ENCODE measurements around the gene COG7.
"Not testable (repeated sequence)": the region's sequence is repeated elsewhere in the genome, so short reads cannot be mapped to it uniquely, and the experiment has no call there.

Gene COG7

GRCh38 chr16:23381702-23382101 lies 71.3 kb downstream of the COG7 start:
- not testable (repeated sequence) for DNase-seq

GRCh38 chr16:23380501-23380951 lies 72.5 kb downstream of the COG7 start:
- DNase-seq, result no peak

- no peak for DNase-seq
Measured at GRCh38 chr16:23379707-23380106, 73.3 kb downstream of the COG7 start.

GRCh38 chr16:23378921-23379320 lies 74.1 kb downstream of the COG7 start:
- no peak for DNase-seq

- DNase-seq, result no peak
Measured at GRCh38 chr16:23378256-23378655, 74.7 kb downstream of the COG7 start.

- DNase-seq, result no peak
Measured at GRCh38 chr16:23377071-23377931, 75.7 kb downstream of the COG7 start.

GRCh38 chr16:23375643-23376042 lies 77.3 kb downstream of the COG7 start:
- no peak for DNase-seq

GRCh38 chr16:23374721-23375510 lies 78.1 kb downstream of the COG7 start:
- DNase-seq, result no peak

GRCh38 chr16:23373436-23374219 lies 79.4 kb downstream of the COG7 start:
- no peak for DNase-seq

- no peak for DNase-seq
Measured at GRCh38 chr16:23371368-23371767, 81.6 kb downstream of the COG7 start.

- no peak for DNase-seq
Measured at GRCh38 chr16:23369416-23369815, 83.6 kb downstream of the COG7 start.

- no peak for DNase-seq
Measured at GRCh38 chr16:23368469-23368868, 84.5 kb downstream of the COG7 start.

- no peak for DNase-seq
Measured at GRCh38 chr16:23367988-23368387, 85.0 kb downstream of the COG7 start.

- DNase-seq, result no peak
Measured at GRCh38 chr16:23367564-23367963, 85.4 kb downstream of the COG7 start.

- not testable (repeated sequence) for DNase-seq
Measured at GRCh38 chr16:23366341-23366740, 86.6 kb downstream of the COG7 start.

- DNase-seq, result no peak
Measured at GRCh38 chr16:23365602-23366240, 87.3 kb downstream of the COG7 start.

GRCh38 chr16:23362460-23363317 lies 90.3 kb downstream of the COG7 start:
- peak; percentile 21 for DNase-seq

GRCh38 chr16:23359092-23359760 lies 93.8 kb downstream of the COG7 start:
- no peak for DNase-seq

GRCh38 chr16:23357761-23358290 lies 95.2 kb downstream of the COG7 start:
- DNase-seq, result no peak

- no peak for DNase-seq
Measured at GRCh38 chr16:23356941-23357340, 96.0 kb downstream of the COG7 start.
